Osteoblast (primary cell): Measurements from ENCODE around the gene C19orf44. TPM values are rescaled to one million over a fixed set of nuclear protein-coding genes. Genes with fewer than 3 reads are reported as not detected.

Experiments used
- DNase-seq: peaks from one replicate; pipeline ENCODE4 v3.0.0; 2011; ENCODE audit warnings: low spot score, mixed read lengths; ENCODE audit not compliant: insufficient read length; ENCODE audit errors: missing footprints
- H2AFZ ChIP-seq: 2 replicates; pipeline ENCODE4 v1.6.0; 2011; ENCODE audit warnings: mild to moderate bottlenecking, low read length
- H3K27ac ChIP-seq: 2 replicates; pipeline ENCODE4 v1.5.1; 2011; ENCODE audit warnings: mild to moderate bottlenecking, low read depth, low read length, moderate library complexity
- H3K27me3 ChIP-seq: 2 replicates; pipeline ENCODE4 v1.6.0; 2012; ENCODE audit warnings: mild to moderate bottlenecking, control low read depth, inconsistent platforms, low read length, moderate library complexity; ENCODE audit not compliant: insufficient read depth
- H3K36me3 ChIP-seq: 2 replicates; pipeline ENCODE4 v1.5.1; 2011; ENCODE audit warnings: mild to moderate bottlenecking, low read length, control low read depth, moderate library complexity; ENCODE audit not compliant: insufficient read depth
- H3K4me1 ChIP-seq: 2 replicates; pipeline ENCODE4 v1.5.1; 2011; ENCODE audit warnings: mild to moderate bottlenecking, low read length, control low read depth, moderate library complexity; ENCODE audit not compliant: insufficient read depth
- H3K4me2 ChIP-seq: 2 replicates; pipeline ENCODE4 v1.6.0; 2011; ENCODE audit warnings: mild to moderate bottlenecking, low read length; ENCODE audit not compliant: insufficient read depth
- H3K4me3 ChIP-seq: fragments of 200-600 bp; sonication (generic); 3 replicates; pipeline ENCODE4 v1.5.1; 2012; ENCODE audit warnings: mild to moderate bottlenecking, low read length, inconsistent platforms; ENCODE audit not compliant: insufficient read depth
- H3K79me2 ChIP-seq: 2 replicates; pipeline ENCODE4 v1.6.0; 2012; ENCODE audit warnings: mild to moderate bottlenecking, low read length, control low read depth, inconsistent platforms; ENCODE audit not compliant: insufficient read depth
- H3K9me3 ChIP-seq: 2 replicates; pipeline ENCODE4 v1.5.1; 2011; ENCODE audit warnings: low read depth, low read length, control low read depth
- H4K20me1 ChIP-seq: 2 replicates; pipeline ENCODE4 v1.6.0; 2012; ENCODE audit warnings: mild to moderate bottlenecking, low read length, control low read depth; ENCODE audit not compliant: insufficient read depth
- total RNA-seq: library from RNA; depleted of rRNA; stranded (reverse); fragments of >200 nt; gene quantifications from 2 replicates; pipeline ENCODE4 v1.2.3, GENCODE V29; 2012
- TF ChIP-seq, protein P1 (sequence below): IDR thresholded peaks from 2 replicates; pipeline ENCODE4 v1.5.1; 2011; ENCODE audit warnings: mild to moderate bottlenecking, low read depth, low read length, moderate library complexity; ENCODE audit errors: extremely low read depth

C19orf44 gene
- total RNA-seq, 1 donor: 7.2 TPM

DNA sequence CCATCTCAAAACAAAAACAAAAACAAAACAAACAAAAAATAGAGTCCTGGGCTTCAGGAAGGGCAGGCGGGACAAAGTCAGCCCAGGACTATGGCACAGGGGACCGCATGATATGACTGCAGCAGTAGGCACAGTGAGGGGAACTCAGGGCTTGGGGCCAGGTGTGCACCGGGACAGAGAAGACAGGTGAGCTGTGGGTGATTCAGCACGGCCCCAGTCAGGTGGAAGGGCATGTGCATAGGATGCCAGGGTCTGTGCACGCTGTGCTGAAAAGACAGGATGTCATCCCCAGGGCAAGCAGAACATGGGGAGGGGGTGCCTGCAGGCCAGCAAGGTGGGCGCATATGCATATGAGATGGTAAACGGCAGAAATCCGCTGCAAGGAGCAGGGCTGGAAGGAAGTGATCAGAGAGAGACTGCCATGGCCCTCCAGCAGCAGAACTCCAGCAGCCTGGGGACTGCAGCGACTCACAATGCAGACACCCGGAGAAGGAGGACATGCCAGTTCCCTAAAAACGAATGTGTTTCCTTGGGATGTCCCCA, 39.5 kb upstream of the C19orf44 start:
- Histone ChIP-seq H3K27me3 (no peaks in the 10 kb centered on the region), H3K4me1 (peaks cover 23% of the 10 kb centered on the region), H3K4me3 (peak overlapping the region; percentile 51), H2AFZ (no peak overlapping the region), H4K20me1 (peaks cover 47% of the 10 kb centered on the region), H3K36me3 (no peaks in the 10 kb centered on the region), H3K4me2 (peak overlapping the region; percentile 75), H3K79me2 (peaks cover 90% of the 10 kb centered on the region), H3K27ac (no peak overlapping the region), H3K9me3 (no peaks in the 10 kb centered on the region)
- peak; percentile 65 for DNase-seq
- TF ChIP-seq, protein P1, sequence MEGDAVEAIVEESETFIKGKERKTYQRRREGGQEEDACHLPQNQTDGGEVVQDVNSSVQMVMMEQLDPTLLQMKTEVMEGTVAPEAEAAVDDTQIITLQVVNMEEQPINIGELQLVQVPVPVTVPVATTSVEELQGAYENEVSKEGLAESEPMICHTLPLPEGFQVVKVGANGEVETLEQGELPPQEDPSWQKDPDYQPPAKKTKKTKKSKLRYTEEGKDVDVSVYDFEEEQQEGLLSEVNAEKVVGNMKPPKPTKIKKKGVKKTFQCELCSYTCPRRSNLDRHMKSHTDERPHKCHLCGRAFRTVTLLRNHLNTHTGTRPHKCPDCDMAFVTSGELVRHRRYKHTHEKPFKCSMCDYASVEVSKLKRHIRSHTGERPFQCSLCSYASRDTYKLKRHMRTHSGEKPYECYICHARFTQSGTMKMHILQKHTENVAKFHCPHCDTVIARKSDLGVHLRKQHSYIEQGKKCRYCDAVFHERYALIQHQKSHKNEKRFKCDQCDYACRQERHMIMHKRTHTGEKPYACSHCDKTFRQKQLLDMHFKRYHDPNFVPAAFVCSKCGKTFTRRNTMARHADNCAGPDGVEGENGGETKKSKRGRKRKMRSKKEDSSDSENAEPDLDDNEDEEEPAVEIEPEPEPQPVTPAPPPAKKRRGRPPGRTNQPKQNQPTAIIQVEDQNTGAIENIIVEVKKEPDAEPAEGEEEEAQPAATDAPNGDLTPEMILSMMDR: no peak

- Histone ChIP-seq H3K79me2 (peaks cover 91% of the 10 kb centered on the region), H4K20me1 (peaks cover 51% of the 10 kb centered on the region), H3K9me3 (no peaks in the 10 kb centered on the region), H3K27ac (peak overlapping the region; percentile 35), H3K36me3 (no peaks in the 10 kb centered on the region), H2AFZ (peak overlapping the region; percentile 68), H3K4me1 (peaks cover 23% of the 10 kb centered on the region), H3K27me3 (no peaks in the 10 kb centered on the region), H3K4me3 (peak overlapping the region; percentile 51), H3K4me2 (peak overlapping the region; percentile 75)
- TF ChIP-seq, protein P1: no peak
- peak; percentile 60 for DNase-seq
Measured at GRCh38 chr19:16457195-16457953, 38.8 kb upstream of the C19orf44 start.

- Histone ChIP-seq H2AFZ (peak overlapping the region; percentile 68), H3K79me2 (peaks cover 94% of the 10 kb centered on the region), H3K9me3 (no peaks in the 10 kb centered on the region), H3K27me3 (no peaks in the 10 kb centered on the region), H3K36me3 (no peaks in the 10 kb centered on the region), H4K20me1 (peaks cover 57% of the 10 kb centered on the region), H3K27ac (peak overlapping the region; percentile 35), H3K4me1 (peaks cover 25% of the 10 kb centered on the region), H3K4me3 (peak overlapping the region; percentile 51), H3K4me2 (peak overlapping the region; percentile 75)
- TF ChIP-seq, protein P1: no peak
- DNase-seq: peak; percentile 76
Measured at GRCh38 chr19:16457954-16458331, 38.3 kb upstream of the C19orf44 start.
